Neural progenitor cell (in vitro differentiated cells): ENCODE measurements around the gene STAG1.
"Not testable (repeated sequence)": the region's sequence is repeated elsewhere in the genome, so short reads cannot be mapped to it uniquely, and the experiment has no call there.

Experiments
- EZH2 ChIP-seq: fragments of 200-600 bp; sonication (generic); IDR thresholded peaks from 2 replicates; pipeline ENCODE4 v1.6.1; 2017; ENCODE audit warnings: antibody characterized with exemption, mild to moderate bottlenecking, moderate library complexity
- TF ChIP-seq, protein P1 (sequence below): fragments of 200-600 bp; sonication (generic); IDR thresholded peaks from 2 replicates; pipeline ENCODE4 v1.5.1; 2017; ENCODE audit warnings: antibody characterized with exemption, mild to moderate bottlenecking

DNA sequence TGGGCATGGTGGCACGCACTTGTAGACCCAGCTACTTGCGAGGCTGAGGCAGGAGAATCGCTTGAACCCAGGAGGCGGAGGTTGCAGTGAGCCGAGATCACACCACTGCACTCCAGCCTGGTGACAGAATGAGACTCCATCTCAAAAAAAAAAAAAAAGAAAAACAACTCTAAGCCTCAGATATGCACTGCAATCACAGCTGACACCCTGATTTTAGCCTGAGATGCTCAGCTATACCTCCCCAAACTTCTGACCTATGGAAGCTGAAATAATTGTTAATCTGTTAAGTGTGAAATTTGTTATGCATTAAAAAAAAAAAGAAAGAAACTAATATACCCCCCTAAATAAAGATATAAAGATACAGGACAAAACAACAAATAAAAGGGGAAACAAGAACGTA is 2.6 kb downstream of the STAG1 start:
- TF ChIP-seq, protein P1, sequence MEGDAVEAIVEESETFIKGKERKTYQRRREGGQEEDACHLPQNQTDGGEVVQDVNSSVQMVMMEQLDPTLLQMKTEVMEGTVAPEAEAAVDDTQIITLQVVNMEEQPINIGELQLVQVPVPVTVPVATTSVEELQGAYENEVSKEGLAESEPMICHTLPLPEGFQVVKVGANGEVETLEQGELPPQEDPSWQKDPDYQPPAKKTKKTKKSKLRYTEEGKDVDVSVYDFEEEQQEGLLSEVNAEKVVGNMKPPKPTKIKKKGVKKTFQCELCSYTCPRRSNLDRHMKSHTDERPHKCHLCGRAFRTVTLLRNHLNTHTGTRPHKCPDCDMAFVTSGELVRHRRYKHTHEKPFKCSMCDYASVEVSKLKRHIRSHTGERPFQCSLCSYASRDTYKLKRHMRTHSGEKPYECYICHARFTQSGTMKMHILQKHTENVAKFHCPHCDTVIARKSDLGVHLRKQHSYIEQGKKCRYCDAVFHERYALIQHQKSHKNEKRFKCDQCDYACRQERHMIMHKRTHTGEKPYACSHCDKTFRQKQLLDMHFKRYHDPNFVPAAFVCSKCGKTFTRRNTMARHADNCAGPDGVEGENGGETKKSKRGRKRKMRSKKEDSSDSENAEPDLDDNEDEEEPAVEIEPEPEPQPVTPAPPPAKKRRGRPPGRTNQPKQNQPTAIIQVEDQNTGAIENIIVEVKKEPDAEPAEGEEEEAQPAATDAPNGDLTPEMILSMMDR = not testable (repeated sequence)
- TF ChIP-seq EZH2 = not testable (repeated sequence)
